Breast epithelium (tissue), 3 donors: ENCODE results near the gene GRM4.

Experiments used
- POLR2A ChIP-seq: fragments of 450-650 bp; IDR thresholded peaks from one replicate; pipeline ENCODE4 v1.6.1; 2016; ENCODE audit warnings: antibody characterized with exemption, mild to moderate bottlenecking, moderate library complexity
- POLR2AphosphoS5 ChIP-seq, 3 donors: sonication (generic); formaldehyde crosslinking; IDR thresholded peaks; one replicate each; pipeline ENCODE4 v1.6.1; 2017; ENCODE audit warnings: antibody characterized with exemption in 3 of 3
- TF ChIP-seq, protein P1 (sequence below), 3 donors: fragments of 450-650 bp; IDR thresholded peaks; one replicate each; pipeline ENCODE4 v1.5.1; 2016 to 2017; ENCODE audit warnings: antibody characterized with exemption in 3 of 3, mild to moderate bottlenecking in 3 of 3, moderate library complexity in 3 of 3

DNA sequence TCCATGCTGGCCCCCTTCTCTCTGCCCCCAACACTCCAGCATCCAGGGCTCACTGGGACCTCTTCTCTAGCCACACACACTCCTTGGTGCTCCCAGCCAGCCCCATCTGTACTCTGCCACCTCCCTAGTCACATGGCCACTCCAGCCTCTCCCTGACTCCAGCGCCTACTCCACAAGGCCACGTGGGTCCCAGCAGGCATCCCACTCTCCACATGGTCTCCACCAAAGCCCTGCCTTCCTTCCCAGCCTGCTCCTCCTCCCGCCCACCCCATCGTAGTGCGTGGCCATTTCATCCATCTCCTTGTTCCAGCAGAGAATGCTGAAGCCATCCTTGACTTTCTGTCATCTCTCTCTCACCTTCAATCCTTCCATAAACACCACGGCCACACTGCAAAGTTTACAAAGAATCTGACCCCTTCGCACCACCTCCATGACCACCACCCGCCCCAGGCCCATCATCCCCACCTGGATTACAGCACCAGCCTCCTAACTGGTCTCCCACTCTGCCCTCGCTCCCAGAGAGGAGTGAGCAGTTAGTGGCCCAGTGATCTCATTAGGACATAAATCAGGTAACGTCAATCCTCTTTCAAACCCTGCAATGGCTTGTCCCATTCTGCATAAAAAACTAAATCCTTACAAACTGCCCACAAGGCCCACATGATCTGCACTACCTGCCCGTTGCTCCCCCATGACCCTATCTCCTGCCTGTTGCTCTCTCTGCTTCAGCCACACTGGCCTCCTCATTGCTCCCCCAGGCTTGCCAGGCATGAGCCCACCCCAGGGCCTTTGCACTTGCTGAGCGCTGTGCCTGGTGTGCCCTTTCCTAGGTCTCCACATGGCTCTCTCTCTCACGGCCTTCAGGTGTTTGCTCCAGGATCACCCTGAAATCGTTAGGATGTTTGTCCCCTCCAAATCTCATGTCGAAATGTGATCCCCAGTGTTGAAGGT is 96.2 kb downstream of the GRM4 start:
- TF ChIP-seq POLR2AphosphoS5 (IDR thresholded peaks at IDR 0.05) (no peak), POLR2A (no peak)
- TF ChIP-seq, protein P1, sequence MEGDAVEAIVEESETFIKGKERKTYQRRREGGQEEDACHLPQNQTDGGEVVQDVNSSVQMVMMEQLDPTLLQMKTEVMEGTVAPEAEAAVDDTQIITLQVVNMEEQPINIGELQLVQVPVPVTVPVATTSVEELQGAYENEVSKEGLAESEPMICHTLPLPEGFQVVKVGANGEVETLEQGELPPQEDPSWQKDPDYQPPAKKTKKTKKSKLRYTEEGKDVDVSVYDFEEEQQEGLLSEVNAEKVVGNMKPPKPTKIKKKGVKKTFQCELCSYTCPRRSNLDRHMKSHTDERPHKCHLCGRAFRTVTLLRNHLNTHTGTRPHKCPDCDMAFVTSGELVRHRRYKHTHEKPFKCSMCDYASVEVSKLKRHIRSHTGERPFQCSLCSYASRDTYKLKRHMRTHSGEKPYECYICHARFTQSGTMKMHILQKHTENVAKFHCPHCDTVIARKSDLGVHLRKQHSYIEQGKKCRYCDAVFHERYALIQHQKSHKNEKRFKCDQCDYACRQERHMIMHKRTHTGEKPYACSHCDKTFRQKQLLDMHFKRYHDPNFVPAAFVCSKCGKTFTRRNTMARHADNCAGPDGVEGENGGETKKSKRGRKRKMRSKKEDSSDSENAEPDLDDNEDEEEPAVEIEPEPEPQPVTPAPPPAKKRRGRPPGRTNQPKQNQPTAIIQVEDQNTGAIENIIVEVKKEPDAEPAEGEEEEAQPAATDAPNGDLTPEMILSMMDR (IDR thresholded peaks at IDR 0.05) = no peak
